Measurements from ENCODE around the gene ERBB2. TPM values are rescaled to one million over a fixed set of nuclear protein-coding genes. Genes with fewer than 3 reads are reported as not detected.

The ERBB2 gene
- total and polyA plus RNA-seq, 2 of the 13 experiments (the other 11 are each of a cell fraction or from before 2014, with no cell fraction given), result 57.7 to 64.1 TPM

GRCh38 chr17:39679521-39680192, 20.2 kb upstream of the ERBB2 start:
- Histone ChIP-seq H3K4me1 (ENCODE audit: insufficient read depth, low read length) (peaks cover 50% of the 10 kb centered on the region), H3K79me2 (ENCODE audit: insufficient read depth, low read length) (no peaks in the 10 kb centered on the region), H3K36me3 (replicated peaks in 1 of 2; ENCODE audit: control insufficient read depth in 1 of 2, insufficient read depth in 2 of 2, low read length in 2 of 2) (peaks cover 0 to 1% of the 10 kb centered on the region in 2 experiments; a peak in 1 of 5 replicates), H3K27ac (ENCODE audit: extremely low read length, insufficient read depth, low read length) (no peak overlapping the region), H3K9ac (ENCODE audit: insufficient read depth, low read depth, low read length) (no peak overlapping the region), H3K27me3 (ENCODE audit: control insufficient read depth in 1 of 2, insufficient read depth in 2 of 2, low read length in 2 of 2) (no peaks in the 10 kb centered on the region), H3K4me3 (replicated peaks in 1 of 3; ENCODE audit: insufficient read depth in 1 of 3, low read depth in 2 of 3, low read length in 3 of 3) (no peak overlapping the region), H3K9me3 (ENCODE audit: low read length) (no peaks in the 10 kb centered on the region), H2AFZ (ENCODE audit: low read length) (no peak overlapping the region), H3K4me2 (ENCODE audit: low read depth, low read length) (no peak overlapping the region), H4K20me1 (ENCODE audit: insufficient read depth, low read length) (no peaks in the 10 kb centered on the region)
- no peak for TF ChIP-seq ATF7 (IDR thresholded peaks at IDR 0.05)
- TF ChIP-seq ATF7 (CRISPR knock-in tag; IDR thresholded peaks at IDR 0.05), result no peak
- no peak for TF ChIP-seq ZNF850 (CRISPR knock-in tag; conservative IDR thresholded peaks at IDR 0.05)
- no peak for TF ChIP-seq HIVEP1 (CRISPR knock-in tag; IDR thresholded peaks at IDR 0.05)
- no peak for TF ChIP-seq ZBTB46 (CRISPR knock-in tag; IDR thresholded peaks at IDR 0.05; ENCODE audit: borderline replicate concordance)
- 88% methylated on average over 12 of the region's 12 CpGs for WGBS (ENCODE audit: low lambda C conversion rate)
- ChIA-PET POLR2A (interaction anchor here (0.8 to 6.3 kb wide), 3 partner anchors 9 to 22 kb away, joined by 3 to 63 read pairs (median 10); partner anchors contain the start of gene PGAP3), CTCF (ENCODE audit: low intra/inter-chr PET ratio, low total read pairs) (no interaction called here)
- in situ Hi-C loops (cut with HindIII; ENCODE audit: extremely low pct_ligation_motif_present, low pct_unique_long_range_greater_than_20kb), result no loop called here
- intact Hi-C loops (cut with micrococcal nuclease; ENCODE audit: unreplicated experiment), result no loop called here
- no peak for ATAC-seq
- no peak for FAIRE-seq
- BruUV-seq (replicated peaks), result no TSS peak
- no peak for DNase-seq (ENCODE audit: low spot score)
